GM19463 (cell line): ENCODE measurements around the gene OR4C6.

ENCODE experiments used
- ATAC-seq: cut with Tn5 transposase; IDR thresholded peaks from one replicate; pipeline ENCODE4 v1.9.1; 2021; ENCODE audit warnings: mild to moderate bottlenecking, moderate library complexity; ENCODE audit not compliant: unreplicated experiment

OR4C6 gene

GRCh38 chr11:55661901-55662300 is at the start of gene OR4C6:
Gene OR4C6 (plus strand): TSS chr11:55662201. CDS start chr11:55665167, 2,966 bp downstream.
- ATAC-seq, result no peak

- ATAC-seq, result no peak
These were observed 37.5 kb upstream of the OR4C6 start for GRCh38 chr11:55624531-55624930.

GRCh38 chr11:55634813-55635212 is 27.2 kb upstream of the OR4C6 start, which contains the start of gene OR4P4:
Gene OR4P4 (plus strand): TSS chr11:55635113.
- no peak for ATAC-seq

GRCh38 chr11:55648027-55648426 is 14.0 kb upstream of the OR4C6 start, which contains the start of gene OR4S2:
Gene OR4S2 (plus strand): TSS chr11:55648327. CDS start chr11:55650904, 2,577 bp downstream.
- ATAC-seq, result no peak

GRCh38 chr11:55652560-55652959 is 9.4 kb upstream of the OR4C6 start:
- ATAC-seq, result peak; percentile 31

- ATAC-seq, result no peak
These were observed 6.9 kb upstream of the OR4C6 start for GRCh38 chr11:55655096-55655495.

- peak; percentile 90 for ATAC-seq
These were observed 3.9 kb upstream of the OR4C6 start for GRCh38 chr11:55658031-55658573.

GRCh38 chr11:55658608-55659007 is 3.4 kb upstream of the OR4C6 start:
- peak; percentile 34 for ATAC-seq

GRCh38 chr11:55669376-55669775 is 7.4 kb downstream of the OR4C6 start:
- no peak for ATAC-seq

GRCh38 chr11:55673860-55674259 is 11.9 kb downstream of the OR4C6 start:
- peak; percentile 49 for ATAC-seq

GRCh38 chr11:55697817-55698216 is 35.8 kb downstream of the OR4C6 start:
- peak; percentile 88 for ATAC-seq

- no peak for ATAC-seq
These were observed 39.4 kb downstream of the OR4C6 start for GRCh38 chr11:55701429-55701828.

- no peak for ATAC-seq
These were observed 45.0 kb downstream of the OR4C6 start for GRCh38 chr11:55707029-55707428.

- ATAC-seq, result peak; percentile 68
These were observed 53.2 kb downstream of the OR4C6 start for GRCh38 chr11:55714982-55715888.
